Loucy (cell line): Measurements from ENCODE around the gene SLC35F3.

ENCODE experiments used
- H2AFZ ChIP-seq: fragments of 200-600 bp; sonication (generic); 2 replicates; pipeline ENCODE4 v1.6.0; 2016; ENCODE audit warnings: antibody characterized with exemption, mild to moderate bottlenecking, low read length, moderate library complexity
- H3F3A ChIP-seq: fragments of 200-600 bp; 2 replicates; pipeline ENCODE4 v1.6.0; 2016; ENCODE audit warnings: antibody characterized with exemption, low read depth, mild to moderate bottlenecking
- H3K27me3 ChIP-seq: fragments of 200-600 bp; sonication (generic); 2 replicates; pipeline ENCODE4 v1.6.1; 2014; ENCODE audit warnings: low read length, mild to moderate bottlenecking; ENCODE audit not compliant: insufficient read depth, poor library complexity, severe bottlenecking
- H3K36me3 ChIP-seq: fragments of 200-600 bp; sonication (generic); 2 replicates; pipeline ENCODE4 v1.6.1; 2016; ENCODE audit warnings: low read length; ENCODE audit not compliant: insufficient read depth
- H3K4me1 ChIP-seq: fragments of 200-600 bp; sonication (generic); 2 replicates; pipeline ENCODE4 v1.5.1; 2014; ENCODE audit warnings: low read length, mild to moderate bottlenecking; ENCODE audit not compliant: insufficient read depth, poor library complexity, severe bottlenecking
- H3K4me2 ChIP-seq: fragments of 200-600 bp; sonication (generic); 2 replicates; pipeline ENCODE4 v1.6.0; 2014; ENCODE audit warnings: antibody characterized with exemption, low read length, low read depth, mild to moderate bottlenecking; ENCODE audit not compliant: poor library complexity, severe bottlenecking
- H3K4me3 ChIP-seq: fragments of 200-600 bp; sonication (generic); 2 replicates; pipeline ENCODE4 v1.5.1; 2014; ENCODE audit warnings: low read length, mild to moderate bottlenecking, mixed read lengths; ENCODE audit not compliant: poor library complexity, severe bottlenecking
- H3K79me2 ChIP-seq: fragments of 200-600 bp; sonication (generic); 2 replicates; pipeline ENCODE4 v1.6.1; 2014; ENCODE audit warnings: low read length; ENCODE audit not compliant: insufficient read depth
- H3K9ac ChIP-seq: fragments of 200-600 bp; sonication (generic); 2 replicates; pipeline ENCODE4 v1.6.0; 2014; ENCODE audit warnings: mild to moderate bottlenecking, low read depth, low read length, moderate library complexity; ENCODE audit not compliant: poor library complexity, severe bottlenecking
- H3K9me2 ChIP-seq: fragments of 200-600 bp; sonication (generic); replicated peaks from 2 replicates; pipeline ENCODE4 v1.6.1; 2016; ENCODE audit warnings: low read depth, low read length, mixed read lengths
- H3K9me3 ChIP-seq: fragments of 200-600 bp; sonication (generic); 2 replicates; pipeline ENCODE4 v1.6.1; 2014; ENCODE audit warnings: mild to moderate bottlenecking, antibody characterized with exemption, low read length, low read depth; ENCODE audit not compliant: insufficient read depth
- H4K20me1 ChIP-seq: fragments of 200-600 bp; sonication (generic); 2 replicates; pipeline ENCODE4 v1.6.0; 2014; ENCODE audit warnings: antibody characterized with exemption, low read length, mild to moderate bottlenecking; ENCODE audit not compliant: insufficient read depth, poor library complexity, severe bottlenecking
- CTCF ChIP-seq: fragments of 200-600 bp; sonication (generic); conservative IDR thresholded peaks from 2 replicates; pipeline ENCODE4 v1.5.1; 2014; ENCODE audit warnings: mild to moderate bottlenecking, antibody characterized with exemption, low read length
- EZH2phosphoT487 ChIP-seq: fragments of 200-600 bp; IDR thresholded peaks from 2 replicates; pipeline ENCODE4 v1.6.1; 2018; ENCODE audit warnings: antibody characterized with exemption, mild to moderate bottlenecking, moderate library complexity, borderline replicate concordance

SLC35F3 gene

GRCh38 chr1:234218078-234218477 lies 313.6 kb downstream of the SLC35F3 start:
- Histone ChIP-seq H3K9ac (no peak overlapping the region), H3K4me3 (no peak overlapping the region), H3K9me2 (no peaks in the 10 kb centered on the region), H3K4me1 (peaks cover 30% of the 10 kb centered on the region), H4K20me1 (no peaks in the 10 kb centered on the region), H2AFZ (no peak overlapping the region), H3K4me2 (no peak overlapping the region), H3F3A (no peaks in the 10 kb centered on the region), H3K9me3 (no peaks in the 10 kb centered on the region), H3K36me3 (no peaks in the 10 kb centered on the region), H3K79me2 (no peaks in the 10 kb centered on the region), H3K27me3 (no peaks in the 10 kb centered on the region)
- TF ChIP-seq CTCF (no peak), EZH2phosphoT487 (no peak)

GRCh38 chr1:234219711-234220110 lies 315.2 kb downstream of the SLC35F3 start:
- Histone ChIP-seq H3K36me3 (no peaks in the 10 kb centered on the region), H2AFZ (no peak overlapping the region), H3K4me3 (no peak overlapping the region), H3F3A (no peaks in the 10 kb centered on the region), H3K9me2 (no peaks in the 10 kb centered on the region), H3K79me2 (no peaks in the 10 kb centered on the region), H3K27me3 (no peaks in the 10 kb centered on the region), H3K4me2 (no peak overlapping the region), H3K9me3 (no peaks in the 10 kb centered on the region), H4K20me1 (no peaks in the 10 kb centered on the region), H3K4me1 (peaks cover 20% of the 10 kb centered on the region), H3K9ac (no peak overlapping the region)
- TF ChIP-seq EZH2phosphoT487 (no peak), CTCF (no peak)

GRCh38 chr1:234221601-234222000 lies 317.1 kb downstream of the SLC35F3 start:
- Histone ChIP-seq H3K79me2 (no peaks in the 10 kb centered on the region), H3K4me2 (no peak overlapping the region), H3K9ac (no peak overlapping the region), H3K36me3 (no peaks in the 10 kb centered on the region), H3F3A (no peaks in the 10 kb centered on the region), H3K4me3 (no peak overlapping the region), H3K9me3 (no peaks in the 10 kb centered on the region), H3K4me1 (peaks cover 21% of the 10 kb centered on the region), H4K20me1 (no peaks in the 10 kb centered on the region), H2AFZ (no peak overlapping the region), H3K27me3 (no peaks in the 10 kb centered on the region), H3K9me2 (no peaks in the 10 kb centered on the region)
- TF ChIP-seq EZH2phosphoT487 (no peak), CTCF (no peak)
